ENCODE results near the gene INSR. TPM values are rescaled to one million over a fixed set of nuclear protein-coding genes. Genes with fewer than 3 reads are reported as not detected.
A peak's percentile ranks its signal among the peaks of the same experiment; 100 is the strongest.

The INSR gene
- total RNA-seq, 1 donor from 2014 or later, result 37.3 TPM

- Histone ChIP-seq H3K36me3 (peaks cover 49% of the 10 kb centered on the region), H3K4me1 (no peaks in the 10 kb centered on the region), H3K4me3 (no peak overlapping the region), H3K27me3 (ENCODE audit: low read depth) (no peaks in the 10 kb centered on the region), H3K9me3 (no peaks in the 10 kb centered on the region), H3K27ac (no peak overlapping the region)
- TF ChIP-seq CTCF (IDR thresholded peaks at IDR 0.05), result no peak
- intact Hi-C loops (cut with DNase I), result no loop called here
- no peak for ATAC-seq
- DNase-seq, result no peak
Observed at GRCh38 chr19:7172794-7173193, 121.4 kb downstream of the INSR start.

GRCh38 chr19:7170983-7171382 is 123.2 kb downstream of the INSR start:
- ATAC-seq (no peak), DNase-seq (no peak)
- intact Hi-C loops (cut with DNase I), result no loop called here
- H3K27me3 ChIP-seq (ENCODE audit: low read depth), result no peaks in the 10 kb centered on the region
- H3K4me3 ChIP-seq, result no peak overlapping the region
- H3K36me3 ChIP-seq, result peaks cover 67% of the 10 kb centered on the region
- H3K27ac ChIP-seq, result no peak overlapping the region
- H3K4me1 ChIP-seq, result no peaks in the 10 kb centered on the region
- no peaks in the 10 kb centered on the region for H3K9me3 ChIP-seq
- no peak for TF ChIP-seq CTCF (IDR thresholded peaks at IDR 0.05)

GRCh38 chr19:7168941-7169340 is 125.3 kb downstream of the INSR start:
- no peak overlapping the region for H3K4me3 ChIP-seq
- intact Hi-C loops (cut with DNase I), result no loop called here
- no peak overlapping the region for H3K27ac ChIP-seq
- ATAC-seq (no peak), DNase-seq (no peak)
- no peaks in the 10 kb centered on the region for H3K27me3 ChIP-seq (ENCODE audit: low read depth)
- no peaks in the 10 kb centered on the region for H3K9me3 ChIP-seq
- H3K4me1 ChIP-seq, result no peaks in the 10 kb centered on the region
- no peak for TF ChIP-seq CTCF (IDR thresholded peaks at IDR 0.05)
- H3K36me3 ChIP-seq, result peaks cover 74% of the 10 kb centered on the region

GRCh38 chr19:7161292-7161691 is 132.9 kb downstream of the INSR start:
- H3K27me3 ChIP-seq (ENCODE audit: low read depth), result no peaks in the 10 kb centered on the region
- H3K9me3 ChIP-seq, result no peaks in the 10 kb centered on the region
- H3K36me3 ChIP-seq, result peaks cover 58% of the 10 kb centered on the region
- H3K27ac ChIP-seq, result no peak overlapping the region
- H3K4me3 ChIP-seq, result no peak overlapping the region
- DNase-seq (no peak), ATAC-seq (no peak)
- intact Hi-C loops (cut with DNase I), result no loop called here
- H3K4me1 ChIP-seq, result peaks cover 3% of the 10 kb centered on the region
- TF ChIP-seq CTCF (IDR thresholded peaks at IDR 0.05), result no peak

GRCh38 chr19:7159105-7159933 is 134.9 kb downstream of the INSR start:
- Histone ChIP-seq H3K36me3 (peaks cover 45% of the 10 kb centered on the region), H3K27ac (peak overlapping the region; percentile 13), H3K4me3 (peak overlapping the region; percentile 15), H3K4me1 (peaks cover 3% of the 10 kb centered on the region), H3K27me3 (ENCODE audit: low read depth) (no peaks in the 10 kb centered on the region), H3K9me3 (no peaks in the 10 kb centered on the region)
- intact Hi-C loops (cut with DNase I), result no loop called here
- ATAC-seq (peak; percentile 67 to 68), DNase-seq (no peak)
- TF ChIP-seq CTCF (IDR thresholded peaks at IDR 0.05), result no peak
